Pons (tissue), 1 donor: ENCODE results near the gene HELZ.
"Not testable (repeated sequence)": the region's sequence is repeated elsewhere in the genome, so short reads cannot be mapped to it uniquely, and the experiment has no call there.

Experiments used
- DNase-seq: peaks from one replicate; pipeline ENCODE4 v3.0.0-alpha.2; 2016; ENCODE audit warnings: low spot score

Gene HELZ

GRCh38 chr17:67115401-67115800 lies 129.6 kb downstream of the HELZ start:
- no peak for DNase-seq

GRCh38 chr17:67113486-67113885 lies 131.5 kb downstream of the HELZ start:
- DNase-seq, result no peak

GRCh38 chr17:67111808-67112207 lies 133.2 kb downstream of the HELZ start:
- DNase-seq, result no peak

- no peak for DNase-seq
Observed at GRCh38 chr17:67111327-67111726, 133.7 kb downstream of the HELZ start.

- DNase-seq, result no peak
Observed at GRCh38 chr17:67110619-67111018, 134.4 kb downstream of the HELZ start.

- DNase-seq, result no peak
Observed at GRCh38 chr17:67109111-67109510, 135.9 kb downstream of the HELZ start.

- peak; percentile 3 for DNase-seq
Observed at GRCh38 chr17:67107811-67108775, 136.9 kb downstream of the HELZ start.

- DNase-seq, result no peak
Observed at GRCh38 chr17:67107171-67107570, 137.8 kb downstream of the HELZ start.

- DNase-seq, result no peak
Observed at GRCh38 chr17:67105213-67105612, 139.8 kb downstream of the HELZ start.

- not testable (repeated sequence) for DNase-seq
Observed at GRCh38 chr17:67104641-67105040, 140.4 kb downstream of the HELZ start.

GRCh38 chr17:67098006-67098405 lies 147.0 kb downstream of the HELZ start:
- no peak for DNase-seq

- DNase-seq, result no peak
Observed at GRCh38 chr17:67096609-67097008, 148.4 kb downstream of the HELZ start.

GRCh38 chr17:67095803-67096202 lies 149.2 kb downstream of the HELZ start:
- DNase-seq, result no peak

- DNase-seq, result not testable (repeated sequence)
Observed at GRCh38 chr17:67095291-67095690, 149.7 kb downstream of the HELZ start.

- no peak for DNase-seq
Observed at GRCh38 chr17:67093348-67093747, 151.6 kb downstream of the HELZ start.

- DNase-seq, result not testable (repeated sequence)
Observed at GRCh38 chr17:67092710-67093109, 152.3 kb downstream of the HELZ start.

GRCh38 chr17:67092291-67092690 lies 152.7 kb downstream of the HELZ start:
- no peak for DNase-seq

- DNase-seq, result no peak
Observed at GRCh38 chr17:67090341-67090740, 154.7 kb downstream of the HELZ start.

GRCh38 chr17:67088639-67089038 lies 156.4 kb downstream of the HELZ start:
- DNase-seq, result no peak

- DNase-seq, result no peak
Observed at GRCh38 chr17:67085406-67085805, 159.6 kb downstream of the HELZ start.

GRCh38 chr17:67082107-67082506 lies 162.9 kb downstream of the HELZ start:
- no peak for DNase-seq

- no peak for DNase-seq
Observed at GRCh38 chr17:67080804-67081203, 164.2 kb downstream of the HELZ start.

GRCh38 chr17:67079491-67079890 lies 165.5 kb downstream of the HELZ start:
- no peak for DNase-seq

GRCh38 chr17:67078292-67078691 lies 166.7 kb downstream of the HELZ start:
- DNase-seq, result no peak
